ENCODE results near the gene MGAT4D. TPM values are rescaled to one million over a fixed set of nuclear protein-coding genes. Genes with fewer than 3 reads are reported as not detected.
"Not testable (repeated sequence)": the region's sequence is repeated elsewhere in the genome, so short reads cannot be mapped to it uniquely, and the experiment has no call there.

The MGAT4D gene
- total and polyA plus RNA-seq, 4 donors, result not detected

- H3K27me3 ChIP-seq (ENCODE audit: control insufficient read depth in 1 of 2, insufficient read depth in 2 of 2, low read length in 1 of 2); H3K4me1 ChIP-seq (ENCODE audit: control insufficient read depth in 1 of 2, insufficient read depth in 2 of 2, low read length in 2 of 2); H3K27ac ChIP-seq (ENCODE audit: low read depth in 1 of 2, low read length in 2 of 2); H3K4me3 ChIP-seq (ENCODE audit: low read length in 2 of 2); H3K36me3 ChIP-seq (ENCODE audit: control insufficient read depth in 1 of 2, insufficient read depth in 2 of 2, low read length in 1 of 2); H3K9me3 ChIP-seq (ENCODE audit: control insufficient read depth, low read length); intact Hi-C loops (cut with DNase I); DNase-seq; ATAC-seq (ENCODE audit: low FRiP score): not testable (repeated sequence)
- WGBS, 2 donors, result 88 to 90% methylated on average over 23 to 32 of the region's 32 CpGs
Observed at GRCh38 chr4:140413130-140413969, 84.7 kb downstream of the MGAT4D start.

- no peak for DNase-seq
- Histone ChIP-seq H3K4me1 (ENCODE audit: control insufficient read depth in 1 of 2, insufficient read depth in 2 of 2, low read length in 2 of 2) (no peaks in the 10 kb centered on the region), H3K4me3 (ENCODE audit: low read length in 2 of 2) (no peak overlapping the region), H3K9me3 (ENCODE audit: control insufficient read depth, low read length) (no peaks in the 10 kb centered on the region), H3K36me3 (ENCODE audit: control insufficient read depth in 1 of 2, insufficient read depth in 2 of 2, low read length in 1 of 2) (no peaks in the 10 kb centered on the region), H3K27me3 (ENCODE audit: control insufficient read depth in 1 of 2, insufficient read depth in 2 of 2, low read length in 1 of 2) (no peaks in the 10 kb centered on the region), H3K27ac (ENCODE audit: low read depth in 1 of 2, low read length in 2 of 2) (no peak overlapping the region)
- intact Hi-C loops (cut with DNase I), result no loop called here
- WGBS, 2 donors, result 90 to 97% methylated on average over 1 of the region's 1 CpG
- ATAC-seq (ENCODE audit: low FRiP score), result no peak
Observed at GRCh38 chr4:140408974-140409373, 89.1 kb downstream of the MGAT4D start.

GRCh38 chr4:140406292-140406691, 91.8 kb downstream of the MGAT4D start:
- intact Hi-C loops (cut with DNase I), result no loop called here
- no peak for DNase-seq
- no peak overlapping the region for H3K27ac ChIP-seq (ENCODE audit: low read depth in 1 of 2, low read length in 2 of 2)

GRCh38 chr4:140400111-140400510, 98.0 kb downstream of the MGAT4D start:
- no peaks in the 10 kb centered on the region for H3K36me3 ChIP-seq (ENCODE audit: control insufficient read depth in 1 of 2, insufficient read depth in 2 of 2, low read length in 1 of 2)
- ATAC-seq (ENCODE audit: low FRiP score), result no peak
- no peak overlapping the region for H3K4me3 ChIP-seq (ENCODE audit: low read length in 2 of 2)
- no peaks in the 10 kb centered on the region for H3K9me3 ChIP-seq (ENCODE audit: control insufficient read depth, low read length)
- no peaks in the 10 kb centered on the region for H3K27me3 ChIP-seq (ENCODE audit: control insufficient read depth in 1 of 2, insufficient read depth in 2 of 2, low read length in 1 of 2)
- 73 to 78% methylated on average over 2 of the region's 2 CpGs for WGBS, 2 donors
- H3K4me1 ChIP-seq (ENCODE audit: control insufficient read depth in 1 of 2, insufficient read depth in 2 of 2, low read length in 2 of 2), result no peaks in the 10 kb centered on the region
- intact Hi-C loops (cut with DNase I), result no loop called here
- no peak overlapping the region for H3K27ac ChIP-seq (ENCODE audit: low read depth in 1 of 2, low read length in 2 of 2)
- no peak for DNase-seq

More at GRCh38 chr4:140406292-140406691, 91.8 kb downstream of the MGAT4D start:
- ATAC-seq (ENCODE audit: low FRiP score), result no peak
- Histone ChIP-seq H3K36me3 (ENCODE audit: control insufficient read depth in 1 of 2, insufficient read depth in 2 of 2, low read length in 1 of 2) (no peaks in the 10 kb centered on the region), H3K4me1 (ENCODE audit: control insufficient read depth in 1 of 2, insufficient read depth in 2 of 2, low read length in 2 of 2) (no peaks in the 10 kb centered on the region), H3K9me3 (ENCODE audit: control insufficient read depth, low read length) (no peaks in the 10 kb centered on the region), H3K27me3 (ENCODE audit: control insufficient read depth in 1 of 2, insufficient read depth in 2 of 2, low read length in 1 of 2) (no peaks in the 10 kb centered on the region), H3K4me3 (ENCODE audit: low read length in 2 of 2) (no peak overlapping the region)

- 70 to 71% methylated on average over 5 of the region's 5 CpGs for WGBS, 2 donors
- DNase-seq (no peak), ATAC-seq (ENCODE audit: low FRiP score) (no peak)
- no peaks in the 10 kb centered on the region for H3K36me3 ChIP-seq (ENCODE audit: control insufficient read depth in 1 of 2, insufficient read depth in 2 of 2, low read length in 1 of 2)
- intact Hi-C loops (cut with DNase I), result no loop called here
- H3K27me3 ChIP-seq (ENCODE audit: control insufficient read depth in 1 of 2, insufficient read depth in 2 of 2, low read length in 1 of 2), result no peaks in the 10 kb centered on the region
- no peak overlapping the region for H3K4me3 ChIP-seq (ENCODE audit: low read length in 2 of 2)
- no peaks in the 10 kb centered on the region for H3K4me1 ChIP-seq (ENCODE audit: control insufficient read depth in 1 of 2, insufficient read depth in 2 of 2, low read length in 2 of 2)
- H3K27ac ChIP-seq (ENCODE audit: low read depth in 1 of 2, low read length in 2 of 2), result no peak overlapping the region
- H3K9me3 ChIP-seq (ENCODE audit: control insufficient read depth, low read length), result no peaks in the 10 kb centered on the region
Observed at GRCh38 chr4:140395668-140396067, 102.4 kb downstream of the MGAT4D start.

Other genes starting within 250 kb of the MGAT4D start
- 10 to 100 TPM; 38.5 to 45.6 TPM for gene SCOC, start 124.6 kb downstream of the MGAT4D start, total RNA-seq
- gene SCOC, start 124.6 kb downstream of the MGAT4D start, polyA plus RNA-seq, result 100 to 1,000 TPM in 1 of 2 donors, 10 to 100 TPM in 1; 49.4 to 101 TPM
- under 1 TPM in 1 of 2 donors, not detected in 1; 0.21 TPM for gene CLGN, start 70.6 kb downstream of the MGAT4D start, total RNA-seq
- gene CLGN, start 70.6 kb downstream of the MGAT4D start, polyA plus RNA-seq, result not detected
- 10 to 100 TPM; 23.0 to 25.7 TPM for gene ELMOD2, start 25.9 kb upstream of the MGAT4D start, total RNA-seq
- gene ELMOD2, start 25.9 kb upstream of the MGAT4D start, polyA plus RNA-seq, result 10 to 100 TPM in 1 of 2 donors, 1 to 10 TPM in 1; 7.9 to 16.8 TPM
- not detected for gene UCP1, start 70.7 kb upstream of the MGAT4D start, total RNA-seq
- gene UCP1, start 70.7 kb upstream of the MGAT4D start, polyA plus RNA-seq, result not detected